IMR-90 (cell line): ENCODE data around the gene NPHP4. TPM values are rescaled to one million over a fixed set of nuclear protein-coding genes. Genes with fewer than 3 reads are reported as not detected.

ENCODE experiments used
- ATAC-seq: fragments of 200-7000 bp; cut with Tn5 transposase; 2 replicates; pipeline ENCODE4 v1.9.1; 2020; ENCODE audit warnings: low read depth, mild to moderate bottlenecking, moderate library complexity
- BruUV-seq: library from RNA; stranded (reverse); fragments of 400-500 nt; replicated peaks from 2 replicates; lab custom pipeline; 2021; lab: Mats Ljungman, UMichigan
- CTCF ChIA-PET: fragments of 300-600 bp; formaldehyde crosslinking; extraction: SDS; loops from one replicate; lab custom pipeline; 2021; ENCODE audit warnings: antibody characterized with exemption; lab: Yijun Ruan, JAX
- POLR2A ChIA-PET: fragments of 300-600 bp; sonication (Branson Sonifier 250); formaldehyde crosslinking; loops from one replicate; lab custom pipeline; 2022; ENCODE audit warnings: antibody characterized with exemption; ENCODE audit not compliant: unreplicated experiment; lab: Charles Lee
- DNase-seq: peaks from one replicate; pipeline ENCODE4 v3.0.0; 2013
- H2AFZ ChIP-seq: replicated peaks from 2 replicates; pipeline ENCODE3; 2013; ENCODE audit warnings: low read length, mild to moderate bottlenecking; ENCODE audit not compliant: poor library complexity
- H2AK5ac ChIP-seq: 2 replicates; pipeline ENCODE4 v1.6.1; 2013; ENCODE audit warnings: low read depth, low read length, inconsistent platforms
- H2AK9ac ChIP-seq: replicated peaks from 2 replicates; pipeline ENCODE3; 2013; ENCODE audit warnings: mild to moderate bottlenecking, low read depth, low read length, moderate library complexity; ENCODE audit not compliant: poor library complexity
- H2BK120ac ChIP-seq: 2 replicates; pipeline ENCODE4 v1.6.1; 2013; ENCODE audit warnings: low read depth, low read length, inconsistent platforms
- H2BK15ac ChIP-seq: 3 replicates; pipeline ENCODE4 v1.6.1; 2013; ENCODE audit warnings: low read depth, low read length, inconsistent platforms
- H2BK20ac ChIP-seq: 2 replicates; pipeline ENCODE4 v1.6.1; 2013; ENCODE audit warnings: low read depth, mild to moderate bottlenecking, inconsistent platforms, low read length, moderate library complexity
- H2BK5ac ChIP-seq: 2 replicates; pipeline ENCODE4 v1.6.1; 2013; ENCODE audit warnings: mild to moderate bottlenecking, low read depth, low read length, inconsistent platforms; ENCODE audit not compliant: poor library complexity, severe bottlenecking
- H3K14ac ChIP-seq: replicated peaks from 2 replicates; pipeline ENCODE4 v1.6.1; 2013; ENCODE audit warnings: low read depth, low read length, inconsistent platforms
- H3K18ac ChIP-seq: 2 replicates; pipeline ENCODE4 v1.6.1; 2013; ENCODE audit warnings: low read depth, low read length, control low read depth
- H3K23ac ChIP-seq: 2 replicates; pipeline ENCODE4 v1.6.1; 2013; ENCODE audit warnings: low read depth, low read length, inconsistent platforms
- H3K27ac ChIP-seq: 2 replicates; pipeline ENCODE4 v1.5.1; 2013; ENCODE audit warnings: mild to moderate bottlenecking, control low read depth, low read length; ENCODE audit not compliant: insufficient read depth
- H3K27me3 ChIP-seq: 2 replicates; pipeline ENCODE4 v1.6.1; 2013; ENCODE audit warnings: low read length; ENCODE audit not compliant: control insufficient read depth, insufficient read depth
- H3K36me3 ChIP-seq: 2 replicates; pipeline ENCODE4 v1.6.1; 2013; ENCODE audit warnings: low read length, mixed read lengths; ENCODE audit not compliant: control insufficient read depth, insufficient read depth
- H3K4ac ChIP-seq: 2 replicates; pipeline ENCODE4 v1.6.1; 2013; ENCODE audit warnings: low read depth, low read length, inconsistent platforms
- H3K4me1 ChIP-seq: 2 replicates; pipeline ENCODE4 v1.6.1; 2013; ENCODE audit warnings: low read length, mixed read lengths; ENCODE audit not compliant: control insufficient read depth, insufficient read depth
- H3K4me2 ChIP-seq: 2 replicates; pipeline ENCODE4 v1.6.1; 2013; ENCODE audit warnings: low read depth, mild to moderate bottlenecking, control low read depth, low read length, moderate library complexity
- H3K4me3 ChIP-seq: 2 replicates; pipeline ENCODE4 v1.5.1; 2013; ENCODE audit warnings: low read depth, mild to moderate bottlenecking, control low read depth, low read length, moderate library complexity; ENCODE audit not compliant: insufficient read depth
- H3K56ac ChIP-seq: 2 replicates; pipeline ENCODE4 v1.6.1; 2013; ENCODE audit warnings: low read length, inconsistent platforms; ENCODE audit not compliant: insufficient read depth; ENCODE audit errors: extremely low read depth
- H3K79me1 ChIP-seq, 2 experiments: 2 replicates each; pipeline ENCODE4 v1.6.1; 2013; ENCODE audit warnings: low read length in 2 of 2, inconsistent platforms in 1 of 2, low read depth in 1 of 2
- H3K9ac ChIP-seq: 2 replicates; pipeline ENCODE4 v1.6.1; 2013; ENCODE audit warnings: low read depth, low read length, control low read depth
- H3K9me1 ChIP-seq: 2 replicates; pipeline ENCODE4 v1.6.1; 2013; ENCODE audit warnings: low read length, inconsistent platforms; ENCODE audit not compliant: insufficient read depth
- H3K9me3 ChIP-seq: 2 replicates; pipeline ENCODE4 v1.6.1; 2013; ENCODE audit warnings: low read length; ENCODE audit not compliant: control insufficient read depth, insufficient read depth
- H4K20me1 ChIP-seq: 2 replicates; pipeline ENCODE4 v1.6.1; 2013; ENCODE audit warnings: low read length, inconsistent platforms; ENCODE audit not compliant: insufficient read depth
- H4K5ac ChIP-seq: 2 replicates; pipeline ENCODE4 v1.6.1; 2013; ENCODE audit warnings: mild to moderate bottlenecking, low read depth, low read length, control low read depth
- H4K8ac ChIP-seq, 2 experiments: 2 replicates each; pipeline ENCODE4 v1.6.1; 2013; ENCODE audit warnings: low read depth in 2 of 2, low read length in 2 of 2, control low read depth in 1 of 2, inconsistent platforms in 1 of 2
- H4K91ac ChIP-seq: 2 replicates; pipeline ENCODE4 v1.6.1; 2013; ENCODE audit warnings: low read depth, low read length, inconsistent platforms; ENCODE audit not compliant: insufficient read depth
- BHLHE40 ChIP-seq: fragments of 150-350 bp; IDR thresholded peaks from 2 replicates; pipeline ENCODE4 v1.6.1; 2016; ENCODE audit warnings: mild to moderate bottlenecking, low read depth, low read length
- CEBPB ChIP-seq: IDR thresholded peaks from 2 replicates; pipeline ENCODE4 v1.6.1; 2012; ENCODE audit warnings: low read depth, low read length, improper control_type of control experiment
- CHD1 ChIP-seq: IDR thresholded peaks from 2 replicates; pipeline ENCODE4 v1.6.1; 2012; ENCODE audit warnings: low read depth, low read length, improper control_type of control experiment
- CTCF ChIP-seq: conservative IDR thresholded peaks from 2 replicates; pipeline ENCODE4 v1.5.1; 2012; ENCODE audit warnings: mild to moderate bottlenecking, low read depth, low read length, improper control_type of control experiment
- FOS ChIP-seq: fragments of 150-350 bp; IDR thresholded peaks from 2 replicates; pipeline ENCODE4 v1.6.1; 2016; ENCODE audit warnings: low read depth, low read length
- MAFK ChIP-seq: IDR thresholded peaks from 2 replicates; pipeline ENCODE4 v1.6.1; 2012; ENCODE audit warnings: low read depth, low read length, improper control_type of control experiment
- MAZ ChIP-seq: IDR thresholded peaks from 2 replicates; pipeline ENCODE4 v1.6.1; 2012; ENCODE audit warnings: low read depth, mild to moderate bottlenecking, low read length, improper control_type of control experiment, moderate library complexity, borderline replicate concordance
- MXI1 ChIP-seq: IDR thresholded peaks from 2 replicates; pipeline ENCODE4 v1.6.1; 2012; ENCODE audit warnings: low read depth, mild to moderate bottlenecking, low read length, moderate library complexity, borderline replicate concordance
- NFE2L2 ChIP-seq: fragments of 150-350 bp; IDR thresholded peaks from 2 replicates; pipeline ENCODE4 v1.6.1; 2016; ENCODE audit warnings: low read depth, mild to moderate bottlenecking, low read length
- POLR2A ChIP-seq: IDR thresholded peaks from 2 replicates; pipeline ENCODE4 v1.6.1; 2012; ENCODE audit warnings: mild to moderate bottlenecking, low read depth, low read length
- RAD21 ChIP-seq: IDR thresholded peaks from 2 replicates; pipeline ENCODE4 v1.6.1; 2012; ENCODE audit warnings: low read length, improper control_type of control experiment
- RCOR1 ChIP-seq: IDR thresholded peaks from 2 replicates; pipeline ENCODE4 v1.6.1; 2012; ENCODE audit warnings: mild to moderate bottlenecking, low read length, improper control_type of control experiment; ENCODE audit not compliant: insufficient replicate concordance
- RFX5 ChIP-seq: IDR thresholded peaks from 2 replicates; pipeline ENCODE4 v1.8.0; 2012; ENCODE audit warnings: low read depth, mild to moderate bottlenecking, low read length, moderate library complexity
- SMC3 ChIP-seq: fragments of 150-350 bp; IDR thresholded peaks from 2 replicates; pipeline ENCODE4 v1.6.1; 2016; ENCODE audit warnings: low read depth, mild to moderate bottlenecking, antibody characterized with exemption, low read length, moderate library complexity
- USF2 ChIP-seq: fragments of 150-350 bp; IDR thresholded peaks from 2 replicates; pipeline ENCODE4 v1.6.1; 2017; ENCODE audit warnings: mild to moderate bottlenecking, antibody characterized with exemption, low read length, low read depth
- WGBS, 2 experiments: methylation state at CpG; one replicate each; pipeline versions ENCODE4 v1.1.5 to v1.1.7; 2013; ENCODE audit warnings: missing lambda C conversion rate in 2 of 2; ENCODE audit not compliant: insufficient read length in 1 of 2; ENCODE audit errors: extremely low coverage in 2 of 2; 5-methylcytosine and 5-hydroxymethylcytosine counted together
- dilution Hi-C: fragments of 300-500 bp; cut with HindIII; formaldehyde crosslinking; loops from one replicate; pipeline ENCODE4 v1.14.3; 2018; ENCODE audit warnings: low sequenced_read_pairs; ENCODE audit not compliant: unreplicated experiment
- in situ Hi-C: fragments of 300-500 bp; cut with MboI; formaldehyde crosslinking; loops from 3 replicates; pipeline ENCODE4 v1.14.3; 2019; ENCODE audit warnings: low sequenced_read_pairs, inconsistent platforms, mixed read lengths
- intact Hi-C: fragments of 100-400 bp; cut with micrococcal nuclease; formaldehyde crosslinking; loops from 2 replicates; pipeline ENCODE4 v1.10.0; 2022
- polyA plus RNA-seq, 3 experiments: library from polyadenylated mRNA; depleted of rRNA; stranded (reverse); fragments of >200 nt; gene quantifications; 2 replicates each; pipeline ENCODE4 v1.2.3, GENCODE V29; 2012; ENCODE audit warnings: low replicate concordance in 1 of 3
- total RNA-seq: library from RNA; depleted of rRNA; stranded (reverse); fragments of >200 nt; gene quantifications from 2 replicates; pipeline ENCODE4 v1.2.3, GENCODE V29; 2012
- TF ChIP-seq, protein P1 (sequence below): fragments of 150-350 bp; IDR thresholded peaks from 2 replicates; pipeline ENCODE4 v1.6.1; 2016; ENCODE audit warnings: low read depth, mild to moderate bottlenecking, low read length, moderate library complexity, borderline replicate concordance

Gene NPHP4
- total and polyA plus RNA-seq, 2 of the 4 experiments (the other 2 are of a cell fraction), result 2.0 to 5.5 TPM

DNA sequence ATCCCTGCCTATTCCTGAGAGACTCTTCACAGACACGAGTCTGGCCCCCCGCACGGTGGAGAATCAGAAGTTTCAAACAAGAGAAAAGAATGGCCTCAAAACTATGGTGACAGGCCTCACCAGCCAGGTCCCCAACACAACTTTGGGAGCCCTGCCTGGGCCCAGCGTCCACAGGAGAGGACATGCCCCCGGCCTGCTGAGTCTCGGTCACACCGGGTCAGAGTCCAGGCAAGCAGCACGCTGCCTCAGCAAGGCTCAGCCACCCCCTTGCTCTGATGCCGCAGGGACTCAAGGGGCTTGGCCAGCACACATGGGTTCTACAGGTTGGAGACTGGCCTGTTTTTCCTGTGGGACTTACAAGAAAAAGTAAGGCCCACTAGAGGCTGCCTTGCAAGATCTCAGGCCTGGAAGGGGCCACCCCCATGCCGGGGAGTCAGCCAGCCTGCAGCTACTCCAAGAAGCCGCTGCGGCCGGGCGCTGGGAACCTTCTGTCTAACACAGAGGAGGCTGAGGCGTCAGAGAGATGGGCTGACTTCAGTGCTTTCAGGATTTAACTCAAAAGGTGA is 116.8 kb downstream of the NPHP4 start:
- dilution Hi-C loops (no loop called here), in situ Hi-C loops (no loop called here), intact Hi-C loops (no loop called here)
- H3K36me3 ChIP-seq, result peaks cover 17% of the 10 kb centered on the region
- no peak overlapping the region for H3K4me2 ChIP-seq
- no peak for TF ChIP-seq CEBPB
- no peak for TF ChIP-seq POLR2A
- TF ChIP-seq USF2, result no peak
- TF ChIP-seq RAD21, result no peak
- no peak for TF ChIP-seq RFX5
- TF ChIP-seq, protein P1, sequence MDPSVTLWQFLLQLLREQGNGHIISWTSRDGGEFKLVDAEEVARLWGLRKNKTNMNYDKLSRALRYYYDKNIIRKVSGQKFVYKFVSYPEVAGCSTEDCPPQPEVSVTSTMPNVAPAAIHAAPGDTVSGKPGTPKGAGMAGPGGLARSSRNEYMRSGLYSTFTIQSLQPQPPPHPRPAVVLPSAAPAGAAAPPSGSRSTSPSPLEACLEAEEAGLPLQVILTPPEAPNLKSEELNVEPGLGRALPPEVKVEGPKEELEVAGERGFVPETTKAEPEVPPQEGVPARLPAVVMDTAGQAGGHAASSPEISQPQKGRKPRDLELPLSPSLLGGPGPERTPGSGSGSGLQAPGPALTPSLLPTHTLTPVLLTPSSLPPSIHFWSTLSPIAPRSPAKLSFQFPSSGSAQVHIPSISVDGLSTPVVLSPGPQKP, result no peak
- no peak for TF ChIP-seq FOS
- no peak for TF ChIP-seq SMC3
- TF ChIP-seq NFE2L2, result no peak
- TF ChIP-seq MXI1, result no peak
- TF ChIP-seq CHD1, result no peak
- TF ChIP-seq RCOR1, result no peak
- TF ChIP-seq MAZ, result no peak
- no peak for TF ChIP-seq CTCF
- TF ChIP-seq MAFK, result no peak
- TF ChIP-seq BHLHE40, result no peak
- DNase-seq (no peak), ATAC-seq (no peak)
- H3K79me1 ChIP-seq, result no peaks in the 10 kb centered on the region
- H3K14ac ChIP-seq, result no peak overlapping the region
- no peak overlapping the region for H2BK15ac ChIP-seq
- H2AK9ac ChIP-seq, result no peak overlapping the region
- H3K4me3 ChIP-seq, result no peak overlapping the region
- H2BK120ac ChIP-seq, result no peak overlapping the region
- no peak overlapping the region for H3K56ac ChIP-seq
- no peaks in the 10 kb centered on the region for H3K9me1 ChIP-seq
- CTCF ChIA-PET, result no interaction called here
- 90% methylated on average over 7 of the region's 15 CpGs; no CpG with 5 or more reads in 1 of the 2 experiments for WGBS, 2 experiments
- H2AK5ac ChIP-seq, result no peak overlapping the region
- H3K23ac ChIP-seq, result no peak overlapping the region
- POLR2A ChIA-PET, result no interaction called here
- peaks cover 5% of the 10 kb centered on the region; the same call in 1 of the 2 replicates for H3K9me3 ChIP-seq
- BruUV-seq, result no TSS peak
- H2BK5ac ChIP-seq, result no peak overlapping the region
- no peaks in the 10 kb centered on the region for H3K27me3 ChIP-seq
- H4K20me1 ChIP-seq, result no peaks in the 10 kb centered on the region
- no peak overlapping the region for H4K91ac ChIP-seq
- H4K8ac ChIP-seq, result no peak overlapping the region
- H3K4ac ChIP-seq, result no peak overlapping the region
- no peaks in the 10 kb centered on the region for H3K4me1 ChIP-seq
- no peak overlapping the region for H2AFZ ChIP-seq
- no peak overlapping the region for H3K9ac ChIP-seq
- H4K5ac ChIP-seq, result no peak overlapping the region
- H3K18ac ChIP-seq, result no peak overlapping the region
- no peak overlapping the region for H2BK20ac ChIP-seq
- H3K27ac ChIP-seq, result no peak overlapping the region
